Activated T-helper 1 cell treated with anti-CD3 and anti-CD28 coated beads, Interleukin-12 subunit alpha, Interleukin-12 subunit beta, Interleukin-2, Interleukin-4 antibody, amounts not matched to agents 30 ng/mL and 10 ng/mL and 1 ng/mL, durations not matched to agents 14 hours and 24 hours and 36 hours (primary cell): ENCODE data around the gene ANGPTL4. TPM values are rescaled to one million over a fixed set of nuclear protein-coding genes. Genes with fewer than 3 reads are reported as not detected.
A peak's percentile ranks its signal among the peaks of the same experiment; 100 is the strongest.

ENCODE experiments used
- DNase-seq: peaks from one replicate; pipeline ENCODE4 v3.0.0; 2021; ENCODE audit warnings: low spot score
- H3K27ac Mint-ChIP-seq: one replicate; pipeline ENCODE4 v1.8.0; 2021; ENCODE audit warnings: mild to moderate bottlenecking, mixed read lengths
- H3K27me3 Mint-ChIP-seq: one replicate; pipeline ENCODE4 v1.8.0; 2022; ENCODE audit warnings: mild to moderate bottlenecking, moderate library complexity, mixed read lengths; ENCODE audit not compliant: insufficient read depth
- H3K36me3 Mint-ChIP-seq: one replicate; pipeline ENCODE4 v1.8.0; 2021; ENCODE audit warnings: low read depth, mixed read lengths
- H3K4me1 Mint-ChIP-seq: one replicate; pipeline ENCODE4 v1.8.0; 2021; ENCODE audit warnings: low read depth, mixed read lengths
- H3K4me3 Mint-ChIP-seq: one replicate; pipeline ENCODE4 v1.8.0; 2021; ENCODE audit warnings: mild to moderate bottlenecking, moderate library complexity, mixed read lengths
- H3K9me3 Mint-ChIP-seq: one replicate; pipeline ENCODE4 v1.8.0; 2021; ENCODE audit warnings: mixed read lengths
- intact Hi-C: fragments of 100-400 bp; cut with micrococcal nuclease; formaldehyde crosslinking; loops from one replicate; pipeline ENCODE4 v1.15.1; 2024
- total RNA-seq: library from RNA; stranded (reverse); gene quantifications from 2 replicates; pipeline ENCODE4 v1.2.3, GENCODE V29; 2022

ANGPTL4 gene
- total RNA-seq, 1 donor from 2014 or later: 3.8 TPM

- Mint-ChIP-seq H3K4me1 (peaks cover 31% of the 10 kb centered on the region), H3K27me3 (peaks cover 3% of the 10 kb centered on the region), H3K36me3 (peaks cover 20% of the 10 kb centered on the region), H3K27ac (no peak overlapping the region), H3K9me3 (no peaks in the 10 kb centered on the region), H3K4me3 (no peak overlapping the region)
- DNase-seq: no peak
- intact Hi-C loops: loop anchor here (5.0 kb wide), 1 partner anchor 322 kb away; no protein-coding TSS in a partner anchor
Measured at GRCh38 chr19:8324186-8325050, 39.5 kb upstream of the ANGPTL4 start.

GRCh38 chr19:8325454-8325853 lies 38.5 kb upstream of the ANGPTL4 start:
- H3K36me3 Mint-ChIP-seq: peaks cover 20% of the 10 kb centered on the region
- peaks cover 3% of the 10 kb centered on the region for H3K27me3 Mint-ChIP-seq
- H3K4me3 Mint-ChIP-seq: no peak overlapping the region
- H3K4me1 Mint-ChIP-seq: peaks cover 22% of the 10 kb centered on the region
- H3K9me3 Mint-ChIP-seq: no peaks in the 10 kb centered on the region
- no peak for DNase-seq
- intact Hi-C loops: no loop called here
- no peak overlapping the region for H3K27ac Mint-ChIP-seq

GRCh38 chr19:8329996-8330395 lies 34.0 kb upstream of the ANGPTL4 start:
- no peak for DNase-seq
- peaks cover 2% of the 10 kb centered on the region for H3K36me3 Mint-ChIP-seq
- no peak overlapping the region for H3K27ac Mint-ChIP-seq
- H3K4me1 Mint-ChIP-seq: no peaks in the 10 kb centered on the region
- no peak overlapping the region for H3K4me3 Mint-ChIP-seq
- peaks cover 22% of the 10 kb centered on the region for H3K27me3 Mint-ChIP-seq
- intact Hi-C loops: no loop called here
- H3K9me3 Mint-ChIP-seq: no peaks in the 10 kb centered on the region

- Mint-ChIP-seq H3K27ac (no peak overlapping the region), H3K9me3 (no peaks in the 10 kb centered on the region), H3K4me3 (no peak overlapping the region), H3K36me3 (no peaks in the 10 kb centered on the region), H3K4me1 (peaks cover 5% of the 10 kb centered on the region), H3K27me3 (peaks cover 28% of the 10 kb centered on the region)
- intact Hi-C loops: no loop called here
- no peak for DNase-seq
Measured at GRCh38 chr19:8331263-8331845, 32.6 kb upstream of the ANGPTL4 start.

- intact Hi-C loops: no loop called here
- H3K9me3 Mint-ChIP-seq: no peaks in the 10 kb centered on the region
- no peak overlapping the region for H3K4me3 Mint-ChIP-seq
- H3K36me3 Mint-ChIP-seq: no peaks in the 10 kb centered on the region
- peaks cover 42% of the 10 kb centered on the region for H3K27me3 Mint-ChIP-seq
- no peak overlapping the region for H3K27ac Mint-ChIP-seq
- H3K4me1 Mint-ChIP-seq: peaks cover 5% of the 10 kb centered on the region
- DNase-seq: no peak
Measured at GRCh38 chr19:8332976-8333766, 30.8 kb upstream of the ANGPTL4 start.

GRCh38 chr19:8333767-8334457 lies 30.0 kb upstream of the ANGPTL4 start:
- H3K36me3 Mint-ChIP-seq: no peaks in the 10 kb centered on the region
- no peaks in the 10 kb centered on the region for H3K9me3 Mint-ChIP-seq
- peaks cover 42% of the 10 kb centered on the region for H3K27me3 Mint-ChIP-seq
- intact Hi-C loops: no loop called here
- no peak overlapping the region for H3K27ac Mint-ChIP-seq
- H3K4me1 Mint-ChIP-seq: peaks cover 5% of the 10 kb centered on the region
- H3K4me3 Mint-ChIP-seq: peak overlapping the region; percentile 5
- DNase-seq: no peak

- H3K4me3 Mint-ChIP-seq: no peak overlapping the region
Measured at GRCh38 chr19:8334458-8335342, 29.3 kb upstream of the ANGPTL4 start.

GRCh38 chr19:8335343-8336071 lies 28.4 kb upstream of the ANGPTL4 start:
- DNase-seq: no peak
- intact Hi-C loops: no loop called here
- Mint-ChIP-seq H3K4me3 (peak overlapping the region; percentile 53), H3K27me3 (peaks cover 51% of the 10 kb centered on the region), H3K9me3 (no peaks in the 10 kb centered on the region), H3K36me3 (no peaks in the 10 kb centered on the region), H3K4me1 (peaks cover 5% of the 10 kb centered on the region), H3K27ac (no peak overlapping the region)

More at GRCh38 chr19:8334458-8335342, 29.3 kb upstream of the ANGPTL4 start:
- intact Hi-C loops: no loop called here
- H3K27me3 Mint-ChIP-seq: peaks cover 48% of the 10 kb centered on the region
- H3K27ac Mint-ChIP-seq: no peak overlapping the region
- no peaks in the 10 kb centered on the region for H3K9me3 Mint-ChIP-seq
- DNase-seq: peak; percentile 26
- peaks cover 5% of the 10 kb centered on the region for H3K4me1 Mint-ChIP-seq
- H3K36me3 Mint-ChIP-seq: no peaks in the 10 kb centered on the region

GRCh38 chr19:8336072-8336569 lies 27.8 kb upstream of the ANGPTL4 start:
- Mint-ChIP-seq H3K27ac (no peak overlapping the region), H3K27me3 (peaks cover 50% of the 10 kb centered on the region), H3K9me3 (no peaks in the 10 kb centered on the region), H3K4me3 (peak overlapping the region; percentile 53), H3K36me3 (no peaks in the 10 kb centered on the region), H3K4me1 (peaks cover 5% of the 10 kb centered on the region)
- DNase-seq: no peak
- intact Hi-C loops: no loop called here

- no peak overlapping the region for H3K27ac Mint-ChIP-seq
- intact Hi-C loops: no loop called here
- DNase-seq: no peak
- no peaks in the 10 kb centered on the region for H3K36me3 Mint-ChIP-seq
- no peaks in the 10 kb centered on the region for H3K9me3 Mint-ChIP-seq
- H3K27me3 Mint-ChIP-seq: peaks cover 52% of the 10 kb centered on the region
- H3K4me1 Mint-ChIP-seq: peaks cover 5% of the 10 kb centered on the region
- no peak overlapping the region for H3K4me3 Mint-ChIP-seq
Measured at GRCh38 chr19:8336660-8337059, 27.3 kb upstream of the ANGPTL4 start.

- Mint-ChIP-seq H3K4me3 (no peak overlapping the region), H3K4me1 (peaks cover 5% of the 10 kb centered on the region), H3K36me3 (no peaks in the 10 kb centered on the region), H3K27ac (no peak overlapping the region), H3K9me3 (no peaks in the 10 kb centered on the region), H3K27me3 (peaks cover 53% of the 10 kb centered on the region)
- intact Hi-C loops: no loop called here
- no peak for DNase-seq
Measured at GRCh38 chr19:8337728-8338127, 26.2 kb upstream of the ANGPTL4 start.
